GM18868 (cell line): Measurements from ENCODE around the gene LSM5.
"Not testable (repeated sequence)": the region's sequence is repeated elsewhere in the genome, so short reads cannot be mapped to it uniquely, and the experiment has no call there.

Experiments
- ATAC-seq: cut with Tn5 transposase; IDR thresholded peaks from one replicate; pipeline ENCODE4 v1.9.1; 2021; ENCODE audit warnings: mild to moderate bottlenecking, moderate library complexity; ENCODE audit not compliant: unreplicated experiment

LSM5 gene

DNA sequence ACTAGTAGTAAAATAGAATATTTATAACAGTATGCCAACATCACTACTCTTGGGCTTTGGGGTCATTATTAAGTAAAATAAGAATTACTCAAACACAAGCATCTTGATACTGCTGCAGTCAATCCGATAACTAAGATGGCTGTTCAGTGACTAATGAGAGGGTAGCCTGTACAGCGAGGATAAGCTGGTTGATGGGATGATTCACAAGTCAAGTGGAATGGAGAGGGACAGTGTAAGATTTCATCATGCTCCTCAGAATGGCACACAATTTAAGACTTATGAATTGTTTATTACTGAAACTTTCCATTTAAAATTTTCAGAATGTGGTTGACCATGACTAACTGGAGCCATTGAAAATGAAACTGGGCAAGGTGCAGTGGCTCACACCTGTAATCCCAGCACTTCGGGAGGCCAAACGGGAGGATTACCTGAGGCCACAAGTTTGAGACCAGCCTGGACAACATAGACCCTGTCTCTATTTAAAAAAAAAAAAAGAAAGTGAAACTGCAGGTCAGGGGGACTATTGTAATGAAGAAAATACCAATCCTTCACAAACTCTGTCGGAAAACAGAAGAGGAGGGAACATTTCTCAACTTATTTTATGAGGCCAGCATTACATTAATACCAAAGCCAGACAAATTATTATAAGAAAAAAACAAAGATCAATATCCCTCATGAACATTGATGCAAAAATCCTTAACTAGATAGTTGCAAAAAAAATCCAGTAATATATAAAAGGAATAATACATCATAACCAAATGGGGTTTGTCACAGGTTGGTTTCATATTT lies 16.3 kb upstream of the LSM5 start:
- ATAC-seq = peak; percentile 67

DNA sequence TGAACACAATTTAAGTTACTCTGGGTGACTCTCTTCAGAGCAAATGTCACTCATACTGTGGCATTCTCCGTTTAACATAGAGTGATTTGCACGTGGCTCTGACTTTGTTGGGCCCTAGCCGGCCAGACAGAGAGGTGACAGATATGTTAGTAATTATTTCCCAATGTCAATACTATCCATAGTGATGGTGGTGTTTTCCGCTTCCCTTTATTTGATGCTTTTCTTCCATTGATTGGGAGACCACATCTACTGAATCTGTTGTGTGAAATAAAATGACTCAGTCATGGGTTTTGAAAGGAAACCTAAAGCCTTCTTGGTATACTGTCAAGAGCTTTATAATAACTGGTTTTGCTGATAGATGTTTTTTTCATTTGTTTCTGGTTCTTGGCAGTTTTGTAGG lies 12.5 kb upstream of the LSM5 start:
- no peak for ATAC-seq

GRCh38 chr7:32501522-32501921 lies 11.3 kb upstream of the LSM5 start:
- no peak for ATAC-seq

DNA sequence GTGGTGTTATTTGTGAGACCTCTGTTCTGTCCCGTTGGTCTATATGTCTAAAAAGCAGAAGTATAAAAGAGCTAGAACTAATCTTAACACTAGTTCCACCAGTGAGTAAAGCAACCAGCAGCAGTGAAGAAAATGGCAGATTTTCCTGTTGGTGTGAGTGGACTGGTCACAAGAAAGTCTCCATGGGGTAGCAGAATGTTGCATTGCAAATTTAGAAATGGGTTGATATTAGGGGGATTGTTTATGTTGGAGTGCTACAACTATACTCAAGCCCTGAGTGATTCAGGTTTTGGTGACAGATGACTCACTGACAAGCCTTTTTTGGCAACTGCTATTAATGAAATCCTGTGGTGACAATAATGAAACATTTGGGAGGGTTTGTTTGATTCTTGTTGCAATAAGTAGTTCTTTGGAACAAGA lies 10.8 kb upstream of the LSM5 start:
- peak; percentile 87 for ATAC-seq

GRCh38 chr7:32500216-32500615 lies 10.0 kb upstream of the LSM5 start:
- not testable (repeated sequence) for ATAC-seq

GRCh38 chr7:32499755-32500154 lies 9.6 kb upstream of the LSM5 start:
- not testable (repeated sequence) for ATAC-seq

- peak; percentile 0 for ATAC-seq
Measured at GRCh38 chr7:32496052-32496813, 6.1 kb upstream of the LSM5 start.

- peak; percentile 94 for ATAC-seq
Measured at GRCh38 chr7:32495298-32496051, 5.3 kb upstream of the LSM5 start, which contains the start of gene AVL9. Gene AVL9 (plus strand): TSS chr7:32495489. CDS start chr7:32495710, 221 bp downstream.

DNA sequence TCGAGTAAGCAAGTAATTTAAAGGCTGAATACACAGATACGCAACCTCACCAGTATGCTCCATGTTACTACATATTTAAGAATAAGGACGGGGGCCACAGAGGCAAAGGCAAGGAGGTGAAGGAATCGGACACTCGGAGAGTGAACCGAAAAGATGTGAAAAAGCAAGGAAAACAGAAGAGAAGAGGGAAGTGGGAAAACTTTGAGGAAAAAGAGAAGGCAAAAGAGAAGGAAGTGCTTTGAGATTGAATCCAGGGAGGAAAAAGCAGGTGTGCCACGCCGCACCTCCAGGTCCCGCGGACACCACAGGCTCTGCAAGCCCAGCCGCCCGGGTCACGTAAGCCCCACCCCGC lies 4.7 kb upstream of the LSM5 start:
- peak; percentile 1 for ATAC-seq

GRCh38 chr7:32489788-32490126 lies 423 bp downstream of the LSM5 start:
- peak; percentile 9 for ATAC-seq

GRCh38 chr7:32481921-32482320 lies 8.3 kb downstream of the LSM5 start:
- ATAC-seq = no peak

DNA sequence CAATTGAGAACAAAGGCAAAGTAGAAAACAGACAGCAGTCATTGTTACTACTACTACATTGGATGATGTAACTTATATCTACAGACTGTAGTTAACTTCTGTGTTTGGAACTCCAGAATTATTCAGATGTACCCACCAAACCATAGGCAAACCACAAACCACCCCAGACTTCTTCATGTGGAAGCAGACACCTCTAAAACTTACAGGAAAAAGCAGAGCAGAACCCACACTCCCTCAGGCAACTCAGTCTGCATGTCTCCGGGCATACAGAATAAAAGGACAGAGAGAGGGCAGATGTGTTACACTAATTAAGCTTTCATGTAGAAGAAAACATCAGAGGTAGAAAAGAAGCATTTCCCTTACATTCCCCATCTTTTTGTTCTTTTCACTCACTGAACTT lies 9.0 kb downstream of the LSM5 start:
- ATAC-seq = no peak

GRCh38 chr7:32479574-32480200 lies 10.5 kb downstream of the LSM5 start:
- peak; percentile 70 for ATAC-seq

DNA sequence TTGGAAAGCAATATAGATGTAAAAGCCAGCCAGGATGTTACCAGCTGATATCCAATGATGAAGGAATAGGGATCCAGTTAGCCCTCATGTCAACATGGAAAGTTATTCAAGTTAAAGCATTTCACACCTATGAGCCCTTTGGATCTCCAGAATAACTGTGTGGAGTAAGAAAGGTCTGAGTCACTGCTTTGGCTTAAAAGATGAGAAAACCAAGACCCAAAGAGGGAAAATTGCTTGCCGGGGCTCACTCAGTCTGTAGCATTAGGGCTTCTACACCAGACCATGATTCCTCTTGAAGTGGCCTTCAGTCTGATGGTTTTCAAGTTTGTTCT lies 12.6 kb downstream of the LSM5 start:
- no peak for ATAC-seq

GRCh38 chr7:32476816-32477648 lies 13.1 kb downstream of the LSM5 start:
- no peak for ATAC-seq

DNA sequence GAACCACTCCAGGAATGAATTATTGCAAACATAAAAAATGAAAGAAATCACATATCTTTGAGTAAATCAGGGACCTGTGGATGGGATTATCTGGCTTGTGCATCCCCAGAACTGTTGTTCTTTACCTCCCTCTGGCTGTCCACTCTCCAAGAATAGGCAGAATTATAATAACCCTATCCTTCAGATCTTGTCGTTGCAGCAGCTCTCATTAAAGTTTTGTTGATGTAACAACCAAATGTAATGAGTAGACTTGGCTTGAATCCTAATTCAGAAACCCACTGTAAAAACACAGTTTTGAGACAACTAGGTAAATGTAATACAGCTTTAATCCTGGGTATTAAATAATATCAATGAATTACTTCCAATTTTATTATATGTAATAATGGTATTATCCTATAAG lies 16.2 kb downstream of the LSM5 start:
- ATAC-seq = no peak

DNA sequence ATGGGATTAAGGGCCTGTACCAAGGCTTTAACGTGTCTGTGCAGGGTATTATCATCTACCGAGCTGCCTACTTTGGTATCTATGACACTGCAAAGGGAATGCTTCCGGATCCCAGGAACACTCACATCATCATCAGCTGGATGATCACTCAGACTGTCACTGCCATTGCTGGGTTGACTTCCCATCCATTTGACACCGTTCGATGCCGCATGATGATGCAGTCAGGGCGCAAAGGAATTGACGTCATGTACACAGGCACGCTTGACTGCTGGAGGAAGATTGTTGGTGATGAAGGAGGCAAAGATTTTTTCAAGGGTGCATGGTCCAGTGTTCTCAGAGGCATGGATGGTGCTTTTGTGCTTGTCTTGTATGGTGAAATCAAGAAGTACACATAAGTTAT lies 18.2 kb downstream of the LSM5 start:
- no peak for ATAC-seq

DNA sequence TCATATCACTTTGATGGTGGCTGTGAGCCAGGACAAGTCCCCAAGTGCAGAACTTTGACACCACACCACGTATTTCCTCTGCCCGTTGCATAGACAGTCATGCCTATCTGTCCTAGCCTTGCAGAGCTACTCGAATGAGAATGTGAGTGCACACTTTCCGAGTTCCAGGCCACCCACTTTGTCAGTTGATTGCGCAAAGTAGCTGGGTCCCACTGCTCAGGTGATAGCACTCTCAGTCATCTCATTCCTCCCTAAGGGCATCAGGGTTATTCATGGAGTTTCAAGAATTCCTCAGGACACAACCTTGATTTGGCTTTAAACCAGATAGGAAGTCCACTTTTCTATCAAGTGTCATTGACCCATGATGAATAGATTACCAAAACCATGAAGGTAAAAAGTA lies 19.3 kb downstream of the LSM5 start:
- no peak for ATAC-seq

DNA sequence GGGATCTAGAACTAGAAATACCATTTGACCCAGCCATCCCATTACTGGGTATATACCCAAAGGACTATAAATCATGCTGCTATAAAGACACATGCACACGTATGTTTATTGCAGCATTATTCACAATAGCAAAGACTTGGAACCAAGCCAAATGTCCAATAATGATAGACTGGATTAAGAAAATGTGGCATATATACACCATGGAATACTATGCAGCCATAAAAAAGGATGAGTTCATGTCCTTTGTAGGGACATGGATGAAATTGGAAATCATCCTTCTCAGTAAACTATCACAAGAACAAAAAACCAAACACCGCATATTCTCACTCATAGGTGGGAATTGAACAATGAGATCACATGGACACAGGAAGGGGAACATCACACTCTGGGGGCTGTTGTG lies 20.2 kb downstream of the LSM5 start:
- not testable (repeated sequence) for ATAC-seq

- ATAC-seq = not testable (repeated sequence)
Measured at GRCh38 chr7:32464641-32465416, 25.4 kb downstream of the LSM5 start.
